Endothelial cell of umbilical vein (primary cell): Measurements from ENCODE around the gene RAB44. TPM values are rescaled to one million over a fixed set of nuclear protein-coding genes. Genes with fewer than 3 reads are reported as not detected.
A peak's percentile ranks its signal among the peaks of the same experiment; 100 is the strongest.

Experiments
- BruUV-seq: library from RNA; stranded (reverse); fragments of 400-500 nt; replicated peaks from 2 replicates; lab custom pipeline; 2021; lab: Mats Ljungman, UMichigan
- CTCF ChIA-PET: fragments of 300-600, 350-600 bp; sonication (Branson Sonifier 250); formaldehyde crosslinking; loops from one replicate; lab custom pipeline; 2021; ENCODE audit warnings: antibody characterized with exemption, inconsistent platforms; lab: Charles Lee
- POLR2A ChIA-PET: fragments of 300-600, 350-600 bp; sonication (Branson Sonifier 250); formaldehyde crosslinking; loops from one replicate; lab custom pipeline; 2021; ENCODE audit warnings: antibody characterized with exemption, inconsistent platforms; lab: Charles Lee
- DNase-seq: peaks from one replicate; pipeline ENCODE4 v3.0.0-alpha.2; 2011; ENCODE audit warnings: low read depth, low spot score
- FAIRE-seq: peaks from 2 replicates; lab custom pipeline; 2011; peaks lifted over from hg19 to GRCh38; lab: Jason Lieb, UNC
- H2AFZ ChIP-seq: 2 replicates; pipeline ENCODE4 v1.6.0; 2012; ENCODE audit warnings: low read depth, low read length, control low read depth, inconsistent platforms
- H3K27ac ChIP-seq: 2 replicates; pipeline ENCODE4 v1.5.1; 2011; ENCODE audit warnings: low read depth, mild to moderate bottlenecking, control low read depth, low read length, moderate library complexity; ENCODE audit not compliant: insufficient read depth
- H3K27me3 ChIP-seq, 2 experiments: 2 replicates each; pipeline versions ENCODE4 v1.6.0 to v1.6.1; 2011; ENCODE audit warnings: low read length in 2 of 2, mixed read lengths in 1 of 2; ENCODE audit not compliant: control insufficient read depth in 2 of 2, insufficient read depth in 2 of 2
- H3K36me3 ChIP-seq, 2 experiments: 2 replicates in 1 of 2; 3 replicates in 1 of 2; pipeline ENCODE4 v1.5.1; 2011; ENCODE audit warnings: low read length in 2 of 2, mild to moderate bottlenecking in 1 of 2, moderate library complexity in 1 of 2; ENCODE audit not compliant: control insufficient read depth in 2 of 2, insufficient read depth in 2 of 2; ENCODE audit errors: extremely low read depth in 1 of 2
- H3K4me1 ChIP-seq: 3 replicates; pipeline ENCODE4 v1.5.1; 2011; ENCODE audit warnings: mild to moderate bottlenecking, low read length; ENCODE audit not compliant: control insufficient read depth, insufficient read depth; ENCODE audit errors: extremely low read depth
- H3K4me2 ChIP-seq: 2 replicates; pipeline ENCODE4 v1.6.1; 2011; ENCODE audit warnings: low read length, control low read depth, mixed read lengths; ENCODE audit not compliant: insufficient read depth
- H3K4me3 ChIP-seq, 3 experiments: fragments of 200-600 bp in 1 of 3; sonication (generic), shearing (Covaris generic) in 1 of 3; replicated peaks in 1 of 3; 2 replicates each; pipeline ENCODE4 v1.5.1; 2011 to 2016; ENCODE audit warnings: control low read depth in 3 of 3, low read length in 3 of 3, mild to moderate bottlenecking in 2 of 3, inconsistent platforms in 1 of 3, low read depth in 1 of 3, moderate library complexity in 1 of 3; ENCODE audit not compliant: insufficient read depth in 1 of 3
- H3K79me2 ChIP-seq: 2 replicates; pipeline ENCODE4 v1.6.0; 2012; ENCODE audit warnings: low read length, inconsistent platforms; ENCODE audit not compliant: control insufficient read depth, insufficient read depth
- H3K9ac ChIP-seq: replicated peaks from 2 replicates; pipeline ENCODE3; 2011; ENCODE audit warnings: low read length, control low read depth; ENCODE audit not compliant: insufficient read depth; ENCODE audit errors: extremely low read depth
- H3K9me1 ChIP-seq: replicated peaks from 3 replicates; pipeline ENCODE4 v1.6.0; 2011; ENCODE audit warnings: mild to moderate bottlenecking, low read length; ENCODE audit not compliant: control insufficient read depth, insufficient read depth; ENCODE audit errors: extremely low read depth
- H3K9me3 ChIP-seq: replicated peaks from 2 replicates; pipeline ENCODE4 v1.5.1; 2012; ENCODE audit warnings: low read length, inconsistent platforms; ENCODE audit not compliant: control insufficient read depth, insufficient read depth
- H4K20me1 ChIP-seq: replicated peaks from 2 replicates; pipeline ENCODE3; 2011; ENCODE audit warnings: mild to moderate bottlenecking, low read length; ENCODE audit not compliant: control insufficient read depth, insufficient read depth; ENCODE audit errors: extremely low read depth
- FOS ChIP-seq: IDR thresholded peaks from 2 replicates; pipeline ENCODE4 v1.6.1; 2011; ENCODE audit warnings: mild to moderate bottlenecking, low read length, moderate library complexity, borderline replicate concordance; ENCODE audit not compliant: insufficient read depth
- dilution Hi-C: fragments of 300-500 bp; cut with MboI; formaldehyde crosslinking; loops from one replicate; pipeline ENCODE4 v1.15.0; 2019; ENCODE audit warnings: low sequenced_read_pairs; ENCODE audit not compliant: extremely low pct_ligation_motif_present
- intact Hi-C: fragments of 100-400 bp; cut with micrococcal nuclease; formaldehyde crosslinking; loops from one replicate; pipeline ENCODE4 v1.10.0; 2022
- polyA plus RNA-seq, 4 experiments: library from polyadenylated mRNA; depleted of rRNA in 3 of 4; stranded (reverse) in 3 of 4; unstranded in 1 of 4; fragments of >200 nt; gene quantifications; 2 replicates each; pipeline versions ENCODE4 v1.2.1 to v1.2.3, GENCODE V29; 2011 to 2012; ENCODE audit warnings: missing spikeins in 1 of 4
- total RNA-seq: library from RNA; stranded (reverse); gene quantifications from 2 replicates; pipeline ENCODE4 v1.2.3, GENCODE V29; 2021
- TF ChIP-seq, protein P1 (sequence below), 2 donors: IDR thresholded peaks; 1 replicate in 1 of 2; 2 replicates in 1 of 2; pipeline ENCODE4 v1.5.1; 2011; ENCODE audit warnings: low read length in 2 of 2, mild to moderate bottlenecking in 2 of 2, moderate library complexity in 2 of 2, control low read depth in 1 of 2, inconsistent platforms in 1 of 2, low read depth in 1 of 2; ENCODE audit not compliant: insufficient read depth in 1 of 2; ENCODE audit errors: extremely low read depth in 1 of 2

The RAB44 gene
- total and polyA plus RNA-seq, 2 donors (not counting 3 experiments of a cell fraction or from before 2014, with no cell fraction given) = 0.03 to 0.11 TPM

DNA sequence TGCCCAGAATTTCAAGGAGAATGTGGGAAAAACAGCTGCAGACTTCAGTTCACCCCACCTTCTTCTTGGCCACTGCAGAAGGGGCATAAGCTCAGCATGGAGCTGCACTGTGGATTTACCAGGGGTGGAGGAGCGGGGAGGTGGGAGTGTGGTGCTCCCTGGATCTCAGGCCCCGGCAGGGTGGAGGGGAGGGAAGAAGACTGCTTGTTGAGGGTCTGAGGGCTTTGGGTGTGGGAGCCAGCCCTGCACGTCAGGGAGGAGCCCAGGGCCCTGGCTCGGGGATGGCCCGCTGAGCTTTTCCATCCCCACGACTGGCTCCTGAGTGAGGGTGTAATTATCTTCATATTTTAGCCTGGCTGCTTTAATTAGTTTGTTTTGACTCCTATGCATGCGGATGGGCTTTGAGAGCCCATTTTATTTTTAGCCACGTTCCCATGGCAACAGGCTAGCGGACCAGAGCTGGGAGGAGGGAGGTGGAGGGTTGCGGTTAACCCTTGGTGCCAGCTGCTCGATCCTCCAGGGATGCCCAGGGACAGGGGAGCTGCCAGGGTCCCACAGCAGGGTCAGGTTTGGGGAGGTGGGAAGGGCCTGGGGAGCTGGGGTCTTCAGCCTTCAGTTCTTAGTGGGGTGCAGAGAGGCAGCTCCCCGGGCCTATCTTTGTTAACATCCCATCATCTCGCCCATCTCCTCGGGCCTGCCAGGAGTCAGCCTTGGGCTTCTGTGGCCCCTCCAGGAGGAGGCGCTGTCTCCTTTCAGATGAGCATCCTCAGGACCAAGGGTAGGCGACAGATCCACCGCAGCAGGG is 68.2 kb downstream of the RAB44 start:
- H3K27ac ChIP-seq = no peak overlapping the region
- BruUV-seq = no TSS peak
- DNase-seq = peak; percentile 65
- H3K36me3 ChIP-seq = peaks cover 0 to 2% of the 10 kb centered on the region in 2 experiments
- no peak overlapping the region for H3K4me3 ChIP-seq
- peaks cover 15% of the 10 kb centered on the region for H3K4me1 ChIP-seq
- no peaks in the 10 kb centered on the region for H4K20me1 ChIP-seq
- no peaks in the 10 kb centered on the region for H3K9me1 ChIP-seq
- no peak for TF ChIP-seq FOS
- TF ChIP-seq, protein P1, sequence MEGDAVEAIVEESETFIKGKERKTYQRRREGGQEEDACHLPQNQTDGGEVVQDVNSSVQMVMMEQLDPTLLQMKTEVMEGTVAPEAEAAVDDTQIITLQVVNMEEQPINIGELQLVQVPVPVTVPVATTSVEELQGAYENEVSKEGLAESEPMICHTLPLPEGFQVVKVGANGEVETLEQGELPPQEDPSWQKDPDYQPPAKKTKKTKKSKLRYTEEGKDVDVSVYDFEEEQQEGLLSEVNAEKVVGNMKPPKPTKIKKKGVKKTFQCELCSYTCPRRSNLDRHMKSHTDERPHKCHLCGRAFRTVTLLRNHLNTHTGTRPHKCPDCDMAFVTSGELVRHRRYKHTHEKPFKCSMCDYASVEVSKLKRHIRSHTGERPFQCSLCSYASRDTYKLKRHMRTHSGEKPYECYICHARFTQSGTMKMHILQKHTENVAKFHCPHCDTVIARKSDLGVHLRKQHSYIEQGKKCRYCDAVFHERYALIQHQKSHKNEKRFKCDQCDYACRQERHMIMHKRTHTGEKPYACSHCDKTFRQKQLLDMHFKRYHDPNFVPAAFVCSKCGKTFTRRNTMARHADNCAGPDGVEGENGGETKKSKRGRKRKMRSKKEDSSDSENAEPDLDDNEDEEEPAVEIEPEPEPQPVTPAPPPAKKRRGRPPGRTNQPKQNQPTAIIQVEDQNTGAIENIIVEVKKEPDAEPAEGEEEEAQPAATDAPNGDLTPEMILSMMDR (IDR thresholded peaks at IDR 0.05; ENCODE audit: extremely low read depth in 1 of 2, insufficient read depth in 1 of 2, low read depth in 1 of 2, low read length in 2 of 2) = peak; percentile 90 to 96
- ChIA-PET CTCF (interaction anchor here (0.6 to 26.6 kb wide), 29 partner anchors 10 to 257 kb away, joined by 3 to 552 read pairs (median 5); partner anchors contain the start of genes C6orf89, CPNE5 and PPIL1), POLR2A (interaction anchor here (0.5 to 0.7 kb wide), 2 partner anchors 52 to 95 kb away, joined by 3 to 4 read pairs; no protein-coding TSS in a partner anchor)
- no peaks in the 10 kb centered on the region for H3K27me3 ChIP-seq
- dilution Hi-C loops = no loop called here
- no peaks in the 10 kb centered on the region for H3K79me2 ChIP-seq
- intact Hi-C loops = loop anchor here (1.0 to 10.0 kb wide), 6 partner anchors 57 to 445 kb away; partner anchors contain the start of gene MTCH1
- no peak overlapping the region for H3K4me2 ChIP-seq
- no peak overlapping the region for H3K9ac ChIP-seq
- peak; percentile 95 for FAIRE-seq
- no peaks in the 10 kb centered on the region for H3K9me3 ChIP-seq
- no peak overlapping the region for H2AFZ ChIP-seq
